Stimulated activated CD4-positive, alpha-beta T cell treated with anti-CD3 and anti-CD28 coated beads, Interleukin-2, amount 100 ng/mL, for 48 hours (primary cell): ENCODE results near the gene CRKL.
"Not testable (repeated sequence)": the region's sequence is repeated elsewhere in the genome, so short reads cannot be mapped to it uniquely, and the experiment has no call there.

Source experiments
- DNase-seq, 2 donors: peaks; one replicate each; pipeline ENCODE4 v3.0.0-alpha.2; 2020

CRKL gene, protein sequence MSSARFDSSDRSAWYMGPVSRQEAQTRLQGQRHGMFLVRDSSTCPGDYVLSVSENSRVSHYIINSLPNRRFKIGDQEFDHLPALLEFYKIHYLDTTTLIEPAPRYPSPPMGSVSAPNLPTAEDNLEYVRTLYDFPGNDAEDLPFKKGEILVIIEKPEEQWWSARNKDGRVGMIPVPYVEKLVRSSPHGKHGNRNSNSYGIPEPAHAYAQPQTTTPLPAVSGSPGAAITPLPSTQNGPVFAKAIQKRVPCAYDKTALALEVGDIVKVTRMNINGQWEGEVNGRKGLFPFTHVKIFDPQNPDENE

DNA sequence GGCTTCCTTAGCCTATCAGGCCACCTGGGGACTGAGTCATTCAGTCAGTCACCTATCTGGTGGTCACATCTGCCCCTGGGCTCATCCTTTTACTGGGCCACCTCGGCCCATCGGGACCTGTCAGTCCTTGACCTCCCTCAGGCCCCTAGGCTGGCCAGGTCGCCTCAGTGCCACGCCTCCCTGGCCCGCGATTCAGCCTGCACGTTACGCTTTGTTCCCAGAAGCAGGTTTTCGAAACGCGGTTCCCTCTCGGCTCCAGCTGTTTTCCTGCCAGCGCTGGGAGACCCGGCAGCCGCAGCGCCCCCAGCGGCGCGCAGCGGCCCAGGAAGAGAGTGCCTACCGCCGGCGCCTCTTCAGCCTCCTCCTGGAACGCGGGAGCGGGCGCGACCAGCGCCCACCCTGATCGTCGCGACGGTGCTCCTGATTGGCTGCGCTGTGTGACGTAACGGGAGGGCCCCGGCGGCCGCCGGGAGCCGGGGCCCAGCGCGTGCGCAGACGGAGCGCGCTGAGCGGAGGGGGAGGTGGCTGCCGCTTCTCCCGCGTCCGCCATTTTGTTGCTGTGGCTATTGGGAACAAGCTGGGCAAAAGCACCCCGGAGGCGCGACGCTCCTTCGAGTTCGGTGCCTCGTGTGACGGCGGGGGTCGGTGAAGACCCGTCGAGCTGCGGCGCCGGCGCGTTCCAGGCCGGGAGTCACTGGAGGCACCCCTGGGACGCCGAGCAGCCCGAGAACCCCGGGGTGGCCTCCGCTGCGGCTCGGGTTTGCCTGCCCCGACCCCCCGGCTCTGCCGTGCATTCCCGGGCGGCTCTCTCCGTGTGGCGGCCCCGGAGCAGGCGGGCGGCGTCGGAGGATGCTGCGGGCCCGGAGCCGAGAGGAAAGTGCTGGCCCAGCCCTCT, at the start of gene CRKL:
Gene CRKL, plus strand, starts transcription at position 492 of the 895 bp plus-strand sequence. CDS start 528 bp downstream, outside the sequence.
- DNase-seq: peak; percentile 90 to 95

DNA sequence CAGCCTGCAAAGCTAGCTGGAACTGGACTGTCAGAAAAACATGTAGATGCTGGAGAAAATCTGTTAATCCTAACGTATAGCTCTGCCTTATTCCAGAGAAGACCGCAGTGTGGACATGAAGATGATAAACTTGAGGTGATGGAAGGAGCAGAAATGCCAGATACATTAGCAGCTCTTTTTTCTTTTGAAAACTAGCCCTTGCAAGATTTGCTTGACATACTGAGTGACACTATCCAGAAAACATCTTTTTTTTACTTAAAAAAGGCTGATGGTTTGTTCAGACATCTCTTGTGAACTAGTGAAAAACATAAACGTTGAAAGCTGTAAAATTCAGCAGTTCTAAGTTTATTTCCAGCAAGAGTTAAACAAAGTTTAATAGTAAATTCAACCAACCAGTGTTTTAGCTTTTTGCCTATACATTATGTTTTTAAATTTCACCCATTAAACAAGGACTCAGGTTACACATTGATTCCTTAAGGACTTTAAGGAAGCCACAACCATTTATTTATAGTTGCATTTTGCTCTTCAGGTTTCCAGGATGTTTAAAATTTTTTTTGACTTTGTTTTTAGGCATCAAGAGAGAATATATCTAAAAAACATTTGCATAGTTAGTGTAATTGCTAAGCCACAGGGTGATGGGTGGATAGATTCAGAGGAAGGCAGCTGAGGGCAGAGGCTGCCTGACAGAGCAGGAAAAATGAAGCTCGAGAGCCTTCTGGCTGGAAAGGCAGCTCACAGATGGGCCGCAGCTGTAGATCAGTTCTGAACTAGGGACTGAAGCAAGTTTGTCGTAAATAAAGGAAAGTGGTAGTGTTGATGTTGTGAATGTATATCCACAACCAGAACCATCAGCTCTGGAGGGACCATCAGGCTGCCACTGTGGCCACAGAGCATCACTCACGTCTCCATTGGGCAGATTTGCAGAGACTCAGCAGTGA, 48.9 kb upstream of the CRKL start:
- no peak for DNase-seq

DNA sequence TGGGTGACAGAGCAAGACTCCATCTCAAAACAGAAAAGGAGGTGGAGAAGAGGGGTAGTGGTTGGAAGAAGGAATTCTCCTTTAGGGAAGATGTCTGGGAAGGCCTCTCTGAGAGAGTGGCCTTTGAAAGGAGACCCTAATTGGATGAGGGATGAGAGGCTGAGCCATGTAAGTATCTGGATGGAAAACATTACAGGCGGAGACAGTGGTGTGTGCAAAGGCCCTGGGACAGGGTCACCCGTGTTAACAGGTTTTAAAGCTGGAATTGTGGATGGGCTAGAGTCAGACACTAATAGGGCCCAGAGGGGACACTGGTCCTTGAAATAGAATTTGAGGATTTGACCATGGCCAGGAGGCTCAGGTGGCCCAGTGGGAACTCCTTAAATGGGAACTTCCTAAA, 48.0 kb upstream of the CRKL start:
- DNase-seq: no peak

DNA sequence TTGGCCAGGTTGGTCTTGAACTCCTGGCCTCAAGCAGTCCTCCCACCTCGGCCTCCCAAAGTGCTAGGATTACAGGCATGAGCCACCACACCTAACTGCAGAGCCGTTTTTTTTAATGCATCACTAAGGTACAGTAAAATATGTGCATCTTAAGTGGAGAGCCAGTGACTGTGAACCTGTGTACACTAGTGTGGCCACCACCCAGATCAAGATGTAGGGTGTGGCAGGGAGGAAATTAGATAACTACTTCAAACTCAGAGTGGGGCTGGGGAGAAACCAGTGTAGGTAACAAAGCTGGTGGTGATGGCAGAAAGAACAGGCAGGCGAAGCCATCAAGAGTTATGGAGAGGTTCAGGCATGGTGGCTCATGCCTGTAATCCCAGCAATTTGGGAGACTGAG, 44.0 kb upstream of the CRKL start:
- no peak for DNase-seq

DNA sequence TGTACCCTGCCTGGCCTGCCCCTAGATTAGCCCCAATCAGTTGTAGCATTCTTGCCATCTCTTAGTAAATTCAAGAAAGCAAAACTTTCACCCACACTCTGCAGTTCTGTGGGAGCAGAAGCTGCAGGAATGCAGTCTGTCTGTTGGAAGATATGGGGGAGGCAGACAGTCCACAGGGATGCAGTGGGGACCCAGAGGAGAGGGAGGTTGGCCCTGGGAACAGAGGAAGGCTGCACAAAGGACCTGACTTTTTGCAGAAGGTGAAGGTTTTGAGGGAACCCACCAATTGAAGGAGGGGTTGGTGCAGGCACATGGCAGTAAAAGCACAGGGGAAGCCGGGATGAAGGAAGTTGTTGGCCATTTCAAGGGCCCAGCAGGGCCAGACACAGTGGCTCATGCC, 41.9 kb upstream of the CRKL start:
- no peak for DNase-seq

DNA sequence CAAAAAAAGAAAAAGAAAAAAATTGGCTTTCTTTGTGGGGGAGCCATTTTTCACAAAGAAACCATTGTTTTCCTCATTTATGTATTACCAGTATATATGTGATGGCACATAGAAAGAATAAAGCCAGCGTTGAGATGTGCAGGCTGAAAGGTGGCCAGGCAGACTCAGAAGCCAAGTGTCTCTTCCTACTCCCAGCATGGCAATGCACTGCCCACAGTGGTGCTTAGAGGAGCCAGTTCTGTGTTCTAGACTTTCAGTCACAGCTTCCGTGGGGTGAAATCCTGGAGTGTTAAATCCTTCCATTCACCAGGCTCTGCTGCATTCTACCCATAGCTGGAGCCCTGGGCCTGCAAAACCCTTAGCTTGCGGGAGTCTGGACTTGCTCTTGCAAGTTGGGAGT, 39.5 kb upstream of the CRKL start:
- DNase-seq: no peak

DNA sequence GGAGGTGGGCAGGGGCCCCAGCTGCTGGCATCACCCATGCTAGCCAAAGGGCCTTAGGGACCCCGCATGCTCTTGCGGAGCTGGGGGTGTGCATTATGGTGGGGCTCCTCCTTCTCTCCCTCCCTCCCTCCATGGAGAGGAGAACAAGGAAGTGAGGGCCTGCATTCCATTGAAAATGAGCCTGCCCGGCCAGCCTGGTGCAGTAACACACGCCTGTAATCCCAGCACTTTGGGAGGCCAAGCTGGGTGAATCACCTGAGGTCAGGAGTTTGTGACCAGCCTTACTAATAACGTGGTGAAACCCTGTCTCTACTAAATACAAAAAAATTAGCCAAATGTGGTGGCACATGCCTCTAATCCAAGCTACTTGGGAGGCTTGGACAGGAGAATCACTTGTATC, 36.0 kb upstream of the CRKL start:
- no peak for DNase-seq

DNA sequence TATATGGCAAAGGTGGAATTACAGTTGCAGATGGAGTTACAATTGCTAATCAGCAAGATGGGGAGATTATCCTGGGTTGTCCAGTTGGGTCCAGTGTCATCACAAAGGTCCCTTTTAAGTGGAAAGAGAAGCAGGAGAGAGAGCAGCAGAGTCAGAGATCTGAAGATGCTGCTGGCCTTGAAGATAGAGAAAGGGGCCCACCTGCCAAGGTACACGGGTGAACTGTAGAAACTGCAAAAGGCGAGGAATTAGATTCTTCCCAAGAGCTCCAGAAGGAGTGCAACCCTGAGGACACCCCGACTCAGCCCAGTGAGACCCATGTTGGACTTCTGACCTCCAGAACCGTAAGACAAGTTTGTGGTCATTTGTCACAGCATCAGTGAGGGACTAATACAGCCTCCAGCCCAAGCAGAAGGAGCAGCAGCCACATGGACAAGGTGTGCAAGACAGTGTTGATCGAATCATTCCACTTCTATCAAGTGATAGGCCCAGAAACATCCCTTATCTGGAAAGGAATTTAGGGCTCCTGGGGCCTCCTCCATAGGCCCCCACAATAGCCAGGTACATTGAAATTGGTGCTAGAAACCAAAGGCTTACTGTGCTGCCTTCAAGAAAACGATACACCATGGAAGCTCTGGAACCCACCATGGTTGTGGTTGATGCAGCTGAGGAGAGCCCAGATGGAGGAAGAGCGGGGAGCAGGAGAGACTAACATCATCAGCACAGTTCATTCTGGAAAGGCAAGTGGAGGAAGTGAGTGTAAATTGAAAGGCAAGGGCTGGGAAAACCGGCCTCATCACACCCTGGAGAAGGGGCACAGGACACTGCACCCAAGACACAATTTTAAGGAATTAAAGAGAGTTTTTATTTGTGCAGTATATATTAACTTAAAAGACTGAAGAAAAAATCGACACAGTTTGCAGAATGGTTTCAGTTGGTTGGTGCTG, 35.1 kb upstream of the CRKL start:
- DNase-seq: no peak

DNA sequence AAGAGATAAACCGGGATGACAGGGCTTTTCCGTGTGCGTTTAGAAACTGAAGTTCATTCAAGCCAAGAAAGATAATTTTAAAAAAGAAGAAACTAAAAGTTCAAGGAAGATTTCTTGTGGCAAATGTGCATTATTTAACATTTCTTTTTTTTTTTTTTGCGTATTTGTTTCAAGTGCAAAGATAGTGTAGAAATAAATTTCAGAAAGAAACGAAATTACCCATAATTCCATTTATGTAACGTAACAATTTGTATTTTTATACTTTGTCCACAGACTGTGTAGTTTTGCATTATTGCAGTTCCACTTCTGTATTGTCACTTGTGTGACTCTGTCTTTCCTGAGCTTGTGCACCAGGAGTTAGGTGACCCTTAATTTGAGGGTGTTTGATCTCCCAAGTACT, 34.4 kb upstream of the CRKL start:
- no peak for DNase-seq

DNA sequence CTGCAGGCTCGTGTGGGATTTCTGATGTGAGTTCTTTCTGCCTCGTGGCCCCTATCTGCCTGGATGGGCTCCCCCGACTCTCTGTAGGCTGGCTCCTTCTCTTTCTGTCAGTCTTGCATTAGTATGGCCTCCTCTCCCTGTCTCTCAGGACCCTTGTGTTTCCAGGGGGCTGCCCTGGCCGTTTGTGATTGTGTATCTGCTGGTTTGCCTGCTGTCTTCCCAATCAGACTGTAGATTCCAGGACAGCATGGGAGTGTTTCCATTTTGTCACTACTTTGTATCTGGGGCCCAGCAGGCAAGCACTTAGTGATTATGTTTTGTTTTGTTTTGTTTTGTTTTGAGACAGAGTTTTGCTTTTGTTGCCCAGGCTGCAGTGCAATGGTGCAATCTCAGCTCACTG, 32.8 kb upstream of the CRKL start:
- no peak for DNase-seq

DNA sequence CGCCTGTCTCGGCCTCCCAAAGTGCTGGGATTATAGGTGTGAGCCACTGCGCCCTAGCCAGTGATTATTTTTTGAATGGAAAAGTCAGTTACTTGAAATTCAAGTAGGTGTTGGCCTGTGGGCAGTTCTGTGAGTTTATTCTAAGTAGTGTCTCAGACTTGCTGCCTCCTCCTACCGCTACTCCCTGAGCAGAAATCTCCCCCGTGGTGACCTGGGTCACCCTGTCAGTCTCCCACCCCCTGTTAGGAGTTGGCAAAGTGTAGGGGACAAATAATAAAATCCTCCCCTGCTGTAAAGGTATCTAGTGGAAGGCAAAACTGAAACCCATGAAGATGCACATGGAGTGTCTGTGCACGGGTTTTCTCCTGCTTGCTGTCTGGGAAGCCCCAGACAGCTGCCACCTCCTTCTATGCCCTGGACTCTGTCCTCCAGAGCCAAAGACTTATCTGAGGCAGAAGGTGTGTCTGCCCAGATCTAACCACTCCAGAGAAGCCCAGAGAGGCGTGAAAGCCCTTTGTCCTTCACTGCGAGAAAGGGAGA, 32.1 kb upstream of the CRKL start:
- no peak for DNase-seq

DNA sequence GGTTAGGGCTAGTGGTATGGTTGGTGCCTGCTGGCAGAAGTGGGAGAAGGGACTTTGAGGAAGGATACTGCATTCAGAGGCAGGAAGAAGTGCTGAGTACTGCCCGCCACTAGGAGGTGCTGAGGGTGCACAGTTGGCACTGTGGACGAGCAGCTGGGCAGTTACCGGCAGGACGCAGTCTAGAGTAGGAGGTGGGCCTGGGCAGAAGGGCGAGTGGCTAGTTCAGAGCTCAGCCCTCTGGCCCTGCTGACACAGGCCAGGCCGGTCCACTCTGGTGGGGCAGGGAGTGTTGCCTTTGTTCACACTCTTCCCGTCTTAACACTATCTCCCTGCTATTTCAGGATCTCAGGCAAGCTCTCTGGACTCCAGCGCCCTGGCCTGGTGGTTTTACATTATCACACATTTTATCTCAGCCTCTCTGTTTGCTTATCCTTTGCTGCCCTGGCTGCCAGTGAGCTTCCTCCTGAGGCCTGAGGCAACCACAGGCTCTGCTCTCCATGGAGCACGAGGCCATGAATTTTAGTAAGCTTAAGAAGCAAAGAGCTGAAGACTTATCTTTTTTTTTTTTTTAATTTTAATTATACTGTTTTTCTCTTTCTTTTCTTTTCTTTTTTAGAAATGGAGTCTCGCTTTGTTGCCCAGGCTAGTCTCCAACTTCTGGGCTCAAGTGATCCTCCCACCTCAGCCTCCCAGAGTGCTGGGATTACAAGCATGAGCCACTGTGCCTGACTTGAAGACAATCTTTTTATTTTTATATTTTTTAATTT, 31.5 kb upstream of the CRKL start:
- peak; percentile 18 to 35 for DNase-seq

DNA sequence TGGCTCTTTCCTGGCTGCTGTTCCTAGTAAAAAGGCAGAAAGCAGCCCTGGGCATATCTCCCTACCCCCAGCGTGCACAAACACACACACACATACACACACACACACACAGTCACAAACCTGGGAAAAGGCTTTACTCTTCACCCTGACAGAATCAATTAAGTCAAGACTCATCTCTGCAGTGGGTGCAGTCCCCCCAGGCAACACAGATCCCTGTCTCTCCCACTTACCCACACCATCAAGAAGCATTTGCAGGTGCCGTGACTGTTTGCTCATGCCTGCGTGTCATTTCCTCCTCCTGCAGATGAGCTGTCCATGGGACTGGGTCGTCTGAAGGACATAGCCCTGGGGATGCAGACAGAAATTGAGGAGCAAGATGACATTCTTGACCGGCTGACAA, 29.8 kb upstream of the CRKL start:
- DNase-seq: no peak

DNA sequence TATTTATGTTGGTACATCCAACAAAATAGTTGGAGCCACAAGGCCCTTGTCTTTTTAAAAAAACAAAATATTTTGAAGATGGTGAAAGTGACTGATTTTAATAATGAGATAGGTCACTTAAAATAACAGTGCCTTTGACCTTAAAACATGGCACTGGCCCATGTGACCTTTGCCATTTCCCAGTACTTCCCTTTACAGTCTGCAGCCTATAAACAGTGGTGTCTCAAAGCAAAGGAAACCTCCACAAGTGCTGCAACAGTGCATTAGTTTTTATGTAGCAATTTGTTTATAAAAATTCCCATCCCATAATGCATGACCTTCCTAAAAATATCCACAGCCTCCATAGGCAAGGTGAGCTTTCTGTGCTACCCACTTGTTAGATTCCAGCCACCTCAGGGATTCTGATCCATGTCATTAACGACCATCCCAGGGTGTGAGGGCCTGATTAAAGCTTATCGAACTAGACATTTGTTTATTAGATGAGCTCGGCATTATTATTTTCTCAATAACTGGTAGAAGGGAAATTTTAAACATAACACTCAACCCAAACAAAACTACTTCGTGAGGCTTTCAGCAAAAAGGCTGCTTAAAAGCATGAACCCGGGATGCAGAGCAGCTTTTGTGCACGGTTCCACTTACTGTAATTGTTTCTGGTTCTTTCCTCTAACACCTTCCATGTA, 28.0 kb upstream of the CRKL start:
- DNase-seq: no peak

DNA sequence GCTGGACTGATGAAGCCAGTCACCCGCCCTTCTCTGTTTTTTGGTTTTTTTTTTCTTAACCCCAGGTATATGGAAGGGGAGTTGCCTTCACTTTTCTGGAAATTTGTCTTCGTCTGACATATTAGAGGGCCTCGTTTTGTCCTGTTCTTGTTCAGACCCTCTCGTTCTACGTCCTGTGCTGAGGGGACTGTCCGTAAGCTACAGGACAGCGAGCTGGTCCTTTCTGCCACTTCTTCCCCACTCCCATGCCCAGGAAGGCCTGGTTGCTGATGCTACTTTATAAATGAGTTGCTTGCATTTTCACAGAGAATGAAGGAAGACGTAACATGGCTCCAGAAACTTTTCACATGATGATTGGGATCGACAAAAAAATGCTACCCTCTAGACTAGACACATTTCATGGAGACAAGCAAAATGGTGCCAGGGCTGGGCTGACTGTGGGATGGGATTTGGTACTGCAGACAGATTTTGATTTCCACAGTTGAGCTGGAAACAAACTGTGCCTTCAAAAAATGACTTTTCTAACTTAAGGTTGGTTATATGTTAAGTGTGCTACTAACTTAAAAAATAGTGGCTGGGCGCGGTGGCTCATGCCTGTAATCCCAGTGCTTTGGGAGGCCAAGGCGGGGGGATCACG, 27.2 kb upstream of the CRKL start:
- DNase-seq: no peak

DNA sequence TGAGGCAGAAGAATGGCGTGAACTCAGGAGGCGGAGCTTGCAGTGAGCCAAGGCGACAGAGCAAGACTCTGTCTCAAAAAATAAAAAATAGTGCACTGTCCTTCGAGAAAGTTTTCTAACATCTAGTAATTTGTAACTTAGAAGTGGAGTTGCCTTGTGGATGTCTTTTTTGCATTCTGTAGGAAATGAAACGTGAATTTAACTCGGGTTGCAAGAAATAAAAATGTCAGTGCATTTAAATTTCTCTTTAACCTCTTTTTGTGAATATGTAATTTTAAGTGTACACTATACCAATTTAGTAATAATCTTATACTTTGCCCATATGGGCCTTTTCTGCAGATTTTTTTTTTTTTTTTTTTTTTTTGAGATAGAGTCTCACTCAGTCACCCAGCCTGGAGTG, 26.2 kb upstream of the CRKL start:
- no peak for DNase-seq

DNA sequence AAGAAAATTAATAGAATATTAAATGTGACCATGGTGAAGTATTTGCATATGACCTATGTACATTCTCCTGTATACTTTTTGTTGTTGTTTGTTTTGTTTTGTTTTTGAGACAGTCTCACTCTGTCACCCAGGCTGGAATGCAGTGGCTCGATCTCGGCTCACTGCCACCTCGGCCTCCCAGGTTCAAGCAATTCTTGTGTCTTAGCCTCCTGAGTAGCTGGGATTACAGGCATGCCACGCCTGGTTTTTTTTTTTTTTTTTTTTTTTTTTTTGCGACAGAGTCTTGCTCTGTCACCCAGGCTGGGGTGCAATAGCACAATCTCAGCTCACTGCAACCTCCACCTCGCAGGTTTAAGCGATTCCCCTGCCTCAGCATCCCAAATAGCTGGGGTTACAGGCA, 19.5 kb upstream of the CRKL start:
- DNase-seq: not testable (repeated sequence)

DNA sequence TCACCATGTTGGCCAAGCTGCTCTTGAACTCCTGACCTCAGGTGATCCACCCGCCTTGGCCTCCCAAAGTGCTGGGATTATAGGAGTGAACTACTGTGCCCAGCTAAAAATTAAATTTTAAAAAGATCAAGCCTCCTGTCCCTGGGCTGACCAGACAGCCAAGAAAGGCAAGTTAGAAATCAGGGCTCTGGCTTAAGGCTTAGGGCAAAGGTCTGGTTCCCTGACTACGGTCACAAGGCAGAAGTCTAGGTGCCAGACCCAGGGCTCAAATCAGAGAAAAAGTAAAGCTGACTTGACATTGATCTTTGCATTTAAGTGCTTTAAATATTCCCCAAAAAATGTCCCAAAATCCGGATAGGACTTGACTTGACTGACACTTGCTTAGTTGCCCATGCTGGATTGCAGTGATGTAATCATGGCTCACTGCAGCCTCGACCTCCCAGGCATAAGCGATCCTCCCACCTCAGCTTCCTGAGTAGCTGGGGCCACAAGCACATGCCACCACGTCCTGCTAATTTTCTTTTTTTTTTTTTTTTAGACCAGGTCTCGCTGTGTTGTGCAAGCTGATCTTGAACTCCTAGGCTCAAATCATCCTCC, 17.3 kb upstream of the CRKL start:
- no peak for DNase-seq
